ENCODE results near the gene SGSM2. TPM values are rescaled to one million over a fixed set of nuclear protein-coding genes. Genes with fewer than 3 reads are reported as not detected.

SGSM2 gene
- total RNA-seq, result 24.3 and 25.8 TPM in 2 replicates

GRCh38 chr17:2336852-2337543 lies at the start of gene SGSM2:
Gene SGSM2 (plus strand): TSS chr17:2337501. CDS start chr17:2337689, 188 bp downstream.

GRCh38 chr17:2303204-2304188 lies 33.8 kb upstream of the SGSM2 start, which contains the start of the genes SMG6 and SRR:
Gene SMG6 (minus strand): TSS chr17:2303785. CDS start chr17:2303720, 65 bp downstream.
Gene SRR (plus strand): TSS chr17:2303950. CDS start chr17:2315561, 11,611 bp downstream.

GRCh38 chr17:2336215-2336851 lies 968 bp upstream of the SGSM2 start, which contains the start of gene TSR1:
Gene TSR1 (minus strand): TSS chr17:2336457. CDS start chr17:2336427, 30 bp downstream.

GRCh38 chr17:2400877-2401425 lies 63.6 kb downstream of the SGSM2 start, which contains the start of gene MNT:
Gene MNT (minus strand): TSS chr17:2401060. CDS start chr17:2400712, 348 bp downstream.

Small RNA genes lying within 50 kb of the gene (small RNA-seq; reads per million reads assigned to genes)
- gene AC006435.3 (not detected), gene AC006435.4 (not detected), gene SNORD91A (70.7 reads per million, percentile 98 among the genes with 10 or more reads in this experiment), gene SNORD91B (8.1 reads per million, percentile 95 among the genes with 10 or more reads in this experiment)

Other genes with a start within 250 kb of the SGSM2 start
- 28.0 and 38.2 TPM in 2 replicates for gene SMG6, start 33.7 kb upstream of the SGSM2 start, total RNA-seq
- 25.0 and 29.0 TPM in 2 replicates for gene SRR, start 33.6 kb upstream of the SGSM2 start, total RNA-seq
- gene TSR1, start 1.0 kb upstream of the SGSM2 start, total RNA-seq, result 59.9 and 70.8 TPM in 2 replicates
- gene MNT, start 63.6 kb downstream of the SGSM2 start, total RNA-seq, result 8.5 and 13.5 TPM in 2 replicates
- 12.5 and 19.2 TPM in 2 replicates for gene METTL16, start 174.4 kb downstream of the SGSM2 start, total RNA-seq